Dermis blood vessel endothelial cell (primary cell): ENCODE measurements around the gene C10orf105. TPM values are rescaled to one million over a fixed set of nuclear protein-coding genes. Genes with fewer than 3 reads are reported as not detected.

Source experiments
- DNase-seq: peaks from one replicate; pipeline ENCODE4 v3.0.0; 2010
- total RNA-seq: library from RNA; depleted of rRNA; stranded (reverse); fragments of >200 nt; gene quantifications from 2 replicates; pipeline ENCODE4 v1.2.3, GENCODE V29; 2014

Gene C10orf105
- total RNA-seq, 1 donor from 2014 or later, result under 0.01 TPM

- no peak for DNase-seq
These were observed 3.7 kb downstream of the C10orf105 start for GRCh38 chr10:71715860-71716259.

DNA sequence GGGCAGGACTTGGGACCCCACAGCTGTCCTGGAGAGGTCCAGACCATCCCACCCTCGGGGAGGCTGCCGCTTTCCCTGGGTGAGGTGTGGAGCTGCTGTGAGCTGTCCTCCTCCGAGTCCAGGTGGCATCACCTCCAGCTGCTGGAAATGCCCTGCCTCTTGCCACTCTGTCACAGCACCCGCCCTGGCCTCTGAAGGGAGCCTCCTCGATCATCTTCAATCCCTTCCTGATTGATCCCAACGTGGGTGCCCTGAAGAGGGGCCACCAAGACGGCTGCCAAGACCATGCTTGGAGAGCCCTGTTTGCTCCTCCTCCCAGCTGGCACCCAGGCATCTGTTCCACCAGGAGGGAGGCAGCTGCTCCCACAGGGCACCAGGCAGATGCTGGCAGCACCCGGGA is 4.6 kb downstream of the C10orf105 start:
- DNase-seq, result no peak

- no peak for DNase-seq
These were observed 5.0 kb downstream of the C10orf105 start for GRCh38 chr10:71714592-71714991.

GRCh38 chr10:71714031-71714410 is 5.6 kb downstream of the C10orf105 start:
- no peak for DNase-seq

DNA sequence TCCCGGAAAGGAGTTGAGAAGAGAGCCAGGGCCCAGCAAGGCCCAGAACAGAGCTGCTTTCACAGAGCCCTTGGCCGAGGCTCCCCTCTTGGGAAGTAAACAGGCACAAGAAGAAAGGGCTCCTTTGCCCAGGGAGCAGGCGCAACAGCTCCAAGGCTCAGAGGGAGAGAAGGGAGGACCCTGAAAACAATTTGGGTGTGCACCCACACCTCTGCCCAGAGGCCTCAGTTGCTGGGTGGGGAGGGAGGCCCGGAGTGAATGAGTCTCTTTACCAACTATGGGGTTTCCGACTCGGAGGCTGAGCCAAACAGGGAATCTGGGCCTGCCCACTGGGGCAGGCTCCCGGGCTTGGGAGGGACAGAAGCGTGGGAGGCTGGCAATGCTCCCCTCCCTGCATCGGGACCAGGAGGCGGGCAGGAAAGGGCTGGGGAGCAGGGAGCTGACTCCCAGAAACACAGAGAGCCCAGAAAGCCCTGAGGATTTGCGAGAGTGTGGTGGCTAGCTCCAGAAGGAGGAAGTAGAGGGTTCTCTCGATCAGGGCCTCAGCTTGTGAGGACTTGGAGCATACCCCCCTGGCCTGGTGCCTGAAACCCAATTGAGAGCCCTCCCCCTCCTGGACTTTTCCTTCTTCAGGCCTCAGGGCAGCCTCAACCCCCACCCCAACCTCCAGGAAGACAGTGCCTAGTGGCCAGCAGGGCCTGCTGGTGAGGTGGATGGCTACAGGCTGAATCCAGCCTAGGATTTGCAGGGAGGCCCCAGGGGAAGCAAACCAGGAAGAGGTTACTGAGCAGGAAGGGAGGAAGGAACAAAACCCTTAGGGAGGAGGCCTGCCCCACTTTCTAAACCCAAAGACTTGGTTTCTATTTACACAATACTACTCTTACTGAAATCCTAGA is 6.2 kb downstream of the C10orf105 start:
- DNase-seq, result peak; percentile 59

DNA sequence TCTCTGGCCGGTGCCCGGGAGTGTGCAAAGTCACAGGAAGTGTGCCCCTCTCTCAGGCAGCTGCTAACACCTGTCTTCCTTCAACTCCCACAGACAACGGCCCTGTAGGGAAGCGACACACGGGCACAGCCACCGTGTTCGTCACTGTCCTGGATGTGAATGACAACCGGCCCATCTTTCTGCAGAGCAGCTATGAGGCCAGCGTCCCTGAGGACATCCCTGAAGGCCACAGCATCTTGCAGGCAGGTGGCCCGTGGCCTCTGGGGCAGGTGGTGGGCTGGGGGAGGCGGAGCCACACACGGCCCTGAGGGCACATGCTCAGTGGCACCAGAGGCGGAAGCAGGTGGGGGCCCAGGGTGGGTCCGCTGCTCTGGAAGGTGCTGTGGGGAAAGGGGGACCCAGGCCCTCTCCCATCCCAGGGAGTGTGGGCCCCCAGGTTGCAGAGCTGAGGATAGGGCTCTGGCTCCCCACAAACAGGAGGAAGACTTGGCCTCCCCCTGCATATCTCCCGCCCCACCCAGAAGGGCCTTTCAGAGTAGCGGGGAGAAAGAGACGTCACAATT is 6.9 kb downstream of the C10orf105 start:
- no peak for DNase-seq

DNA sequence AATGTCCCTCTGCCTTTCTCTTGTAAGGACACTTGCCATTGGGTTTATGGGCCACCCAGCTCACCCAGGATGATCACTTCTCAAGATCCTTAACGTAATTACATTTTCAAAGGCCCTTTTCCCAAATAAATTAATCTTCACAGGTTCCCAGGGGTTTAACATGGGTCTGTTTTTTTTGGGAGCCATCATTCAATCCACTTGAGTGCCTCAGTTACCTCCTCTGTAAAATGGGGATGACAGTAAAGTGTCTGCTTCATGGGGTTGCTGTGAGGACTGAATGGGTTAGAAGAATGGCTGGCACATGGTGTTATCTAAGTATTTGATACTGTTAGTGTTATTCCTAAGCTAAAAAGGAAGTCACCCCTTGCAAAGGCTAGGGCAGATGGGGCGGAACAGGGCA is 7.4 kb downstream of the C10orf105 start:
- DNase-seq, result no peak

GRCh38 chr10:71711052-71711623 is 8.4 kb downstream of the C10orf105 start:
- no peak for DNase-seq

DNA sequence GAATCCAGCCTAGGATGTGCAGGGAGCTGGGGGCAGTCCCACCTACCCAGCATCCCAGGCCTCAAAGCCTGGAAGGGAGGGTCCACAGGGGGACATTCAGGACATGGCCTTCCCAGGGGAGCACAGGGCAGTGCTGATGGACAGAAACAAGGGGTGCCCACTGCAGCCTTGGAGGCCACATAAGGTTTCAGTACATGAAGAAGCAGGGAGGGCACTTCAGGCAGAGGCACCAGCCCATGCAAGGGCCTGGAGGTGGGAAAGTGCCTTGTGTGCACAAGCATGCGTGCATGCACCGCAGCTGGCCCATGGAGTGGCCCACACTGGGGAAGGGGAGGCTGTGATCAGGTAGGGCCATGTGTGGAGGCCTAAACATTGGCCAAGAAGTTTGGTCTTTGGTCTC is 9.1 kb downstream of the C10orf105 start:
- DNase-seq, result no peak

- no peak for DNase-seq
These were observed 10.4 kb downstream of the C10orf105 start for GRCh38 chr10:71708897-71709882.

DNA sequence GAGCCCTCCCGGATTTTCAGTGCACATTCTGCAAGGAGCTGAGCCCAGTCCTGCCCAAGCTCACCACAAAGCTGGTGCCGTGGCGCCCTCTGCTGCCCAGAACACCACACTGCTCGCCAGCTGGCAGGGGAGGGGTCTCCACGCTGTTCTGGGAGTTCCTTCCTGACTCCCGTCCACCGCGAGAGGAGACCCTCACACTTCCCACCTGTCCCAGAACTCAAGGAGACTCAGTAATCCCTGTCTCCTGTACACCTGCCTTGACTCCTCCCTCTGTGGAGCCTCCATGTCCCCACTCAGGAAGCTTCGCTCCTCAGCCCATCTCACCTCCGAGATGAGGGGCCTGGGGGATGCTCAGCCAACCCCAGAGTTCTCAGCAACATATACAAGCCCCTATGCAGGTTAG is 11.3 kb downstream of the C10orf105 start:
- peak; percentile 68 for DNase-seq

DNA sequence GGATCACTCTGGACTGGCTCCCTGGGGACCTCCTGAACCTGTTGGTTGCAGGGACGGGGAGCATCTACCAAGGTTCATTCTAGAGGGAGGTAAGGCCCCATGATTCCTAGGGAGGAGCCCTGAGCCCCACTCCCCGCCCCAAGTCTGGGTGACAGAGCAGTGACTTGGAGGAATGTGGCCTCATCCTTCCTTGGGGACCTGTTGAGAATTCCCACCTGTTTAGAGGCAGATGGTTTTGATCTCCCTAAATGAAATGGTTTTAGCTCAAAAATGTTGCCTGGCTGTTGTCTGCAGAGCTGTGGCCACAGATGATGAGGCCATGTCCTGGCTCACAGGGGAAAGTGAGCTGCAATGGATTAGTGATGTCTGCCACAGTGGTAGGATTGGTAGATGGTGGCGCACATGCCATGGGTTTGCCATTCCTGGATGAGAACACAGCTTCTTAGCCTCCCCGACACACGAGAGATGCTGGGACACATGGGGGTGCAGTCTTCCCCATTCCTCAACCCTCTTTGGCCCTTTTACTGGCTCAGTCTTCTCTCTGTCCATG is 12.3 kb downstream of the C10orf105 start:
- DNase-seq, result no peak

DNA sequence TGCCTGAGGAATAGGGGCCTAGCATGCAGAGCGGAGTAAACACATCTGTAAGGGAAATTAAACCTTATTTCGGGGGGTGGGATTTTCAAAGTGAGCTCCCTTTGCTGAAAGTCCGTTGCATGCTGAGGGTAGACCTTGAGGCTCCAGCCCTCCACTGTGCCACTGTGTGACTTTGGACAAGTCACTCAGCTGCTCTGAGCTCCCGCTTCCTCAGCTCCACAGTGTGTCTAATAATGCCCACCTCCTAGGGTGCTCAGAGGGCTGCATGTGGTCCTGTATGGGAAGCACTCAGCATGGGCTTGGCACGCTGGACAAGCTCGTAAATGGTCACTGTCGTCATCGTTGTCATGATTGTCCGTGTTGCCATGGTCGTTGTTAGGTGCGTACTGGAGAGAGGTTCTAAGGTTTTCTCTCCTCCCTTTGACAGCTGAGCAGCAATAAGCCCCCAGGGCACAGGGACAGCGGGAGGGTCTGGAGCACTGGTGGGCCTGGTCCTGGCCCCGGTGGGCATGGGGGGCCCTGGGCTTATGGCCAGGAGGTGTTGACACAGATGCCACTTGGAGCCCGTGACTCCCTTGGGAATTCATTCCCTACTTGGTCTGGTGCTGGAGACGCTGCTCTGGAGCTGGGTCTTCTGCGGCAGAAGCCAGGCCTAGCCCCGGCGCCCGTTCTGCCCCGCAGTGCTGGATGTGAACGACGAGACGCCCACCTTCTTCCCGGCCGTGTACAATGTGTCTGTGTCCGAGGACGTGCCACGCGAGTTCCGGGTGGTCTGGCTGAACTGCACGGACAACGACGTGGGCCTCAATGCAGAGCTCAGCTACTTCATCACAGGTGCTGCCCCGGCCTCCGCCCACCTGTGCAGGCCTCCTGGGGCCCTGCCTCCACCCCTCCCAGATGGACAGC is 13.1 kb downstream of the C10orf105 start:
- no peak for DNase-seq

DNA sequence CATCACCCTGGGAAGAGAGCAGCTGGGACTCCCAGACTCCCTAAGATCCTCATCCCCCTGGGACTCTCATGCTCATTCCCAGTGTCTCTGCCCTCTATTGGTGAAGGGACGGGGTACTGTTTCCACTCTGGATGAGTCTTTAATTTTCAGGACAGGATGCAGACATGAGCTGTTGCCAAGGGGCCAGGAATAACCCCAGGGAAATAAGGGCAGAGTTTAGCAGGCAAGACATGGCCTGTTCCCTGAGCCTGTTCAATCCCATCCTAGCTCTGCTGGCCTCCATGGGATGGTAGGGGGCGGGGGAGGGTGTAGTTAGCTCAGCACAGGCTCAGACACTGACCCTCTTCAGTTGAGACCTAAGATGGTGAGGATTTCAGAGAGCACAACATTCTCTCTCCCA is 14.0 kb downstream of the C10orf105 start:
- DNase-seq, result no peak

GRCh38 chr10:71704816-71705215 is 14.8 kb downstream of the C10orf105 start:
- DNase-seq, result no peak

DNA sequence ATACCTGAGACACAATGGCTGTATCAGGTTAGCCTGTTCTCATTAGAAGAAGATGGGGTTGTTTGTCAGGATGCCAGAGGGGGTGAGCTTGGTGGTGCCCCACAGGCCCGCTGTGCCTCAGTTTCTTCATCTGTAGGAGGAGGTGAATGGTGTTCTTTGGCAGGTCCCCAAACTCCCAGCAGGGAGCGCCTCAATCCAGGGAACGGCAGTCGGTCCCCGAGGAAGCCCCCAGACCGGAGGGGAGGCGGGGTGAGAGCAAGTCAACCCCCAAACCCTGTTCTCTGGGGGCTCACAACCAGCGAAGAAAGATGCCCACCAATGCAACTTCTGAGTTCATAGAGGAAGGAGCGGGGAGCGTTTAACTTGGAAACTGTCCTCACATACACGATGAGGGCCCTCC is 16.0 kb downstream of the C10orf105 start:
- no peak for DNase-seq

DNA sequence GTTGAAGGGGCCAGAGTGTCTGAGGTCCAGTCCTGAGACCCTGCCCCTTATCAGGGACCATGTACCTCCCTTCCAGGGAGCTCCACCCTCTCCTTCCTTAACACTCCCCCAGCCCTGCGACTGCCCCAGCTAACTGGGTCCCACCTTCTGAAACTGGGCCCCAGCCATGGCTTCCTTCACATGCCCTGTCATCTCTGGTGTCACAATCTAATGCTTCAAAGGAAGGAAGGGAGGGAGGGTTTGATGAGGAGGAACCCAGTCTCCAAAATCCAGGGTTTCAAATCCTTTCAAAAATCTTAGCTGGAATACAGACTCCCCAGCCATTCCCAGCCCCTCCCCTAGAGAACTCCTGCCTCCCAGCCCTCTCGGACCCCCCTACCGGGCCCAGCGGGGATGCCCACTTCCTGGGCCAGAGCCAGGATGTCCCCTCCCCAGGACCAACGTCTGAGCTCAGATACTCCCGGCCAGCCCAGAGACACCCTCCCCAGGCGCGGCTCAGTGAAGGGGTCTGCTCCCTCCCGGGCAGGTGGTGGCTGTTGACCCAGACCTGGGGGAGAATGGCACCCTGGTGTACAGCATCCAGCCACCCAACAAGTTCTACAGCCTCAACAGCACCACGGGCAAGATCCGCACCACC is 18.0 kb downstream of the C10orf105 start:
- no peak for DNase-seq

DNA sequence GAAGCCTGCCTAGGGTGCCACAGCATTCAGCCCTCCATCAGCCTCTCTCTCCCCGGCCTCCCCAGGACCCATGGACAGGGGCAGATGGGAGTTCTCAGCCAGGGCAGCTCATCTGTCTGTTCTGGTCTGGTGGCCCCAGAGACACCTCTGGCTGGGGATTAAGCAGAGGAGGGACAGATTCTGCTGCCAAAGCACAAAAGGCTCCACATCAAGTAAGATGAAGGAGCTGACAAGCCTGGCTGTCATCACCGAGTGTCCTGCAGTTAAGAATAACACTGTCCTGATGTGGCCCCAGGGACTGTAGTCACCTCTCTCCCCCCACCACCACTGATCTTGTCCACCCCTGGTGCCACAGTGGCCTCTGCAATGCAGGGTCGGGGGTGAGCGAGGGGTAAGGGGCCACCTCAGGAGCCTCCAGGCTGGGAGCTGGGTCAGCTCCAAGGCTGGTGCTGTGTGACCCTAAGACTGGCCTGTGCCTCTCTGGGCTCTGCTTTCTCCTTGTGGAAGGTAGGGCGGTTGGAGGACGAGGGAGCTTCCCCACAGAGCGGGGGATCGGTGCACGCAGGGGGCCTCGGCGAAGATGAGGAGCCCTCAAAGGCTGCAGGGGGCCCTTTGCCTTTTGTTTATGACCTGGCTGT is 18.7 kb downstream of the C10orf105 start:
- no peak for DNase-seq

GRCh38 chr10:71698737-71699136 is 20.8 kb downstream of the C10orf105 start:
- DNase-seq, result no peak
